ENCODE measurements around the gene P3R3URF. TPM values are rescaled to one million over a fixed set of nuclear protein-coding genes. Genes with fewer than 3 reads are reported as not detected.

P3R3URF gene
- total and polyA plus RNA-seq, 4 experiments from 2014 or later = not detected

GRCh38 chr1:46181343-46182260, 5.3 kb upstream of the P3R3URF start:
- Histone ChIP-seq H3K4me3 (ENCODE audit: low read length in 2 of 2) (no peak overlapping the region), H3K27ac (ENCODE audit: low read depth, low read length) (no peak overlapping the region), H3K4me1 (ENCODE audit: insufficient read depth, low read length) (peaks cover 6% of the 10 kb centered on the region), H3K9me3 (ENCODE audit: control insufficient read depth in 1 of 2, low read length in 2 of 2) (no peaks in the 10 kb centered on the region), H3K36me3 (ENCODE audit: insufficient read depth, low read length) (no peaks in the 10 kb centered on the region), H3K27me3 (ENCODE audit: insufficient read depth, low read length) (no peaks in the 10 kb centered on the region)
- ChIA-PET CTCF (ENCODE audit: partially characterized antibody) (interaction anchor here (1.1 to 10.8 kb wide), 10 partner anchors 11 to 155 kb away, joined by 3 to 162 read pairs (median 6); no protein-coding TSS in a partner anchor), POLR2A (ENCODE audit: partially characterized antibody) (no interaction called here)
- intact Hi-C loops (cut with micrococcal nuclease) = no loop called here
- no peak for DNase-seq
- Mint-ChIP-seq H3K4me3 (no peak overlapping the region), H3K27ac (peak overlapping the region in 3 of 7 donors; percentile 20 to 37 (median 32)), H3K27me3 (no peaks in the 10 kb centered on the region), H3K9me3 (no peaks in the 10 kb centered on the region), H3K36me3 (no peaks in the 10 kb centered on the region), H3K4me1 (peaks cover 2 to 12% (median 8%) of the 10 kb centered on the region in 4 donors)

DNA sequence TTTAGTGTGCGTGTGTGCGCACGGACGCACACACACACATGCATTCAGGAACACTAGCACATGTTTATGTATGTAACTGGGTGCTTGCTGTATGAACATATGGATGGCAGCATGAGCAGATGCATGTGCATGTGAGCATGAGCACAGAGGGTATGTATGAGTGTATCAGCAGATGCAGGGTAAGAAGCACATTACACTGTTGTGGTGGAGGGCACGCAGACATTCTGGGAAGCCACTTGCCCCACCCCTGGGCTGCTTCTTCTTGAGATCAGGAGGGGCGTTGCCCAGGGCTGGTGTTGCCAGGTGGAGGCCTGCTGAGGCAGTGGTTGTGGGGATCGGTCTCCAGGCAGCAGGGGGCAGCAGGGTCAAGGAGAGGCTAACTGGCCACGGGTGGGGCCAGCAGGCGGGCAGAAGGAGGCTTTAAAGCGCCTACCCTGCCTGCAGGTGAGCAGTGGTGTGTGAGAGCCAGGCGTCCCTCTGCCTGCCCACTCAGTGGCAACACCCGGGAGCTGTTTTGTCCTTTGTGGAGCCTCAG, 3.9 kb upstream of the P3R3URF start:
- Mint-ChIP-seq H3K4me1 (peaks cover 1 to 8% (median 6%) of the 10 kb centered on the region in 4 donors), H3K9me3 (no peaks in the 10 kb centered on the region), H3K27me3 (no peaks in the 10 kb centered on the region), H3K4me3 (no peak overlapping the region), H3K36me3 (no peaks in the 10 kb centered on the region), H3K27ac (no peak overlapping the region)
- intact Hi-C loops (cut with micrococcal nuclease) = no loop called here
- CTCF ChIA-PET (ENCODE audit: partially characterized antibody) = interaction anchor here (0.6 to 10.8 kb wide), 5 partner anchors 12 to 144 kb away, joined by 3 to 162 read pairs (median 6); no protein-coding TSS in a partner anchor
- POLR2A ChIA-PET (ENCODE audit: partially characterized antibody) = no interaction called here
- Histone ChIP-seq H3K36me3 (ENCODE audit: insufficient read depth, low read length) (no peaks in the 10 kb centered on the region), H3K4me1 (ENCODE audit: insufficient read depth, low read length) (peaks cover 4% of the 10 kb centered on the region), H3K9me3 (ENCODE audit: control insufficient read depth in 1 of 2, low read length in 2 of 2) (no peaks in the 10 kb centered on the region), H3K27ac (ENCODE audit: low read depth, low read length) (no peak overlapping the region), H3K27me3 (ENCODE audit: insufficient read depth, low read length) (no peaks in the 10 kb centered on the region), H3K4me3 (ENCODE audit: low read length in 2 of 2) (no peak overlapping the region)
- no peak for DNase-seq

DNA sequence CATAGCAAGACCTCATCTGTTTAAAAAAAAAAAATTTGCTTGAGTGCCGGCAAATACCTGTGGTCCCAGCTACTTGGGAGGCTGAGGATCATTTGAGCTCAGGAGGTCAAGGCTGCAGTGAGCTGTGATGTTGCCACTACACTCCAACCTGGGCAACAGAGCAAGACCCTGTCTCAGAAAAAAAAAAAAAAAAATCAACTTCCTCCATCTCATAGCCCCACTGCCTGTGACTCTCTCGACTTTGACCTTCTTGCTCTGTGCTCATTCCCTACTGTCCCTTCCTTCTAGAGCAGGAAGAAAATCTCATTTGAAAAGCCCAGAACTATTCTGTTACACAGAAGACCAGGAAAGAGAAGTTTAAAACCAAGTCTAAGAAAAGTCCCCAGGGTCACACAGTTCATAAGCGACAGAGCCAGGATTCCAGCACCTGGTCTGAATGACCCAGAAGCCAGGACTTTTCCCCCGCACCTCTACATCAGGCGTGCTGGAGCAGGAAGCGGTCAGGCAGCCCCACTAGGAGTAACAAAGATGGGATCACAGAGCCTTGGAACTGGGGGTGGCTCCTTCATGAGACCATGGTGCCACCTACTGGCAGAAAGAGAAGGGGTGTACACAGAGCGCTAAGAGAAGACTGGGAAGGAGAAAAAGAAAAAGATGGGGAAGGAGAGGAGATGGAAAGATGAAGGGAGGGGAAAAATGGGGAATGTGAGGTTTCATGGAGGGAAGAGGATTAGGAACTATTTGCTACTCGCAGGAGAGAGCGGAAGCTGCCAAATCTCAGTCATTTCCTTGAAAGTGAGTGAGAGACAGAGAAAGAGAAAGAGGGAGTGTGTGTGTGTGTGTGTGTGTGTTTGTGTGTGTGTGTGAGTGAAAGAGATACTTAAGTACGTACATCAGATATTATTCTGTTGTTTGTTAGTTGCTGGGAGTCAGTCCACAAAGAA, 3.1 kb upstream of the P3R3URF start:
- Histone ChIP-seq H3K9me3 (ENCODE audit: control insufficient read depth in 1 of 2, low read length in 2 of 2) (no peaks in the 10 kb centered on the region), H3K36me3 (ENCODE audit: insufficient read depth, low read length) (no peaks in the 10 kb centered on the region), H3K27ac (ENCODE audit: low read depth, low read length) (no peak overlapping the region), H3K4me3 (ENCODE audit: low read length in 2 of 2) (no peak overlapping the region), H3K4me1 (ENCODE audit: insufficient read depth, low read length) (no peaks in the 10 kb centered on the region), H3K27me3 (ENCODE audit: insufficient read depth, low read length) (no peaks in the 10 kb centered on the region)
- no peaks in the 10 kb centered on the region for H3K9me3 Mint-ChIP-seq
- intact Hi-C loops (cut with micrococcal nuclease) = loop anchor here (1.0 kb wide), 2 partner anchors 44 to 142 kb away; no protein-coding TSS in a partner anchor
- peaks cover 0 to 3% (median under 1%) of the 10 kb centered on the region in 4 donors for H3K4me1 Mint-ChIP-seq
- ChIA-PET POLR2A (ENCODE audit: partially characterized antibody) (no interaction called here), CTCF (ENCODE audit: partially characterized antibody) (interaction anchor here (0.6 to 10.8 kb wide), 11 partner anchors 11 to 1841 kb away, joined by 3 to 162 read pairs (median 3); no protein-coding TSS in a partner anchor)
- no peak overlapping the region for H3K4me3 Mint-ChIP-seq
- H3K27ac Mint-ChIP-seq = no peak overlapping the region
- H3K27me3 Mint-ChIP-seq = no peaks in the 10 kb centered on the region
- peak; percentile 51 to 66 (median 55) for DNase-seq
- H3K36me3 Mint-ChIP-seq = no peaks in the 10 kb centered on the region

DNA sequence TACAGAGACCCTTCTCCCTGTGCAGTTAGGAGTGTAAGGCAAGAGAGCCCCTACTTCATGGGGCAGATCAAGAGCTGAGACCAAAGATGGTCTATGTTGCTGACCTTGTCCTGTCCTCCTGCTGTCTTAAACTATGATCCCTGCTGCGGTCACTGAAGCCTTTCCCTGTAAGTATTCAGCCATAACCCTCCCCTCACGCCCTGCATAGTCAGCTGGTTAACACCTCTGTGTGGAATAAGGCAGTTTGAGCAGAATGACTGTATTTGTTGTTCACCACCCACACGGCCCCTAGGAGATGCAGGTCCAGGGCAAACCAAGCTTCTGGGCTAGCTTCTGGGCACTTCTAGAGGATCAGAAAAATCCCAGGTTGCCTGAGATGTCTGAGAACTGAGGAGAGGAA, 1.0 kb downstream of the P3R3URF start:
- H3K36me3 ChIP-seq (ENCODE audit: insufficient read depth, low read length) = no peaks in the 10 kb centered on the region
- H3K4me1 Mint-ChIP-seq = no peaks in the 10 kb centered on the region
- intact Hi-C loops (cut with micrococcal nuclease) = no loop called here
- no peak overlapping the region for H3K4me3 Mint-ChIP-seq
- no peak for DNase-seq
- H3K27ac ChIP-seq (ENCODE audit: low read depth, low read length) = no peak overlapping the region
- H3K4me3 ChIP-seq (ENCODE audit: low read length in 2 of 2) = no peak overlapping the region
- no peaks in the 10 kb centered on the region for H3K9me3 ChIP-seq (ENCODE audit: control insufficient read depth in 1 of 2, low read length in 2 of 2)
- no peaks in the 10 kb centered on the region for H3K9me3 Mint-ChIP-seq
- H3K27ac Mint-ChIP-seq = peak overlapping the region in 1 of 7 donors; percentile 15
- H3K27me3 Mint-ChIP-seq = peaks cover 2% of the 10 kb centered on the region in 2 donors
- H3K36me3 Mint-ChIP-seq = no peaks in the 10 kb centered on the region
- ChIA-PET CTCF (ENCODE audit: partially characterized antibody) (interaction anchor here (10.8 kb wide), 1 partner anchor 139 kb away, joined by 162 read pairs; no protein-coding TSS in a partner anchor), POLR2A (ENCODE audit: partially characterized antibody) (interaction anchor here (1.0 kb wide), 1 partner anchor 8 kb away, joined by 3 read pairs; no protein-coding TSS in a partner anchor)
- H3K4me1 ChIP-seq (ENCODE audit: insufficient read depth, low read length) = no peaks in the 10 kb centered on the region
- H3K27me3 ChIP-seq (ENCODE audit: insufficient read depth, low read length) = no peaks in the 10 kb centered on the region

DNA sequence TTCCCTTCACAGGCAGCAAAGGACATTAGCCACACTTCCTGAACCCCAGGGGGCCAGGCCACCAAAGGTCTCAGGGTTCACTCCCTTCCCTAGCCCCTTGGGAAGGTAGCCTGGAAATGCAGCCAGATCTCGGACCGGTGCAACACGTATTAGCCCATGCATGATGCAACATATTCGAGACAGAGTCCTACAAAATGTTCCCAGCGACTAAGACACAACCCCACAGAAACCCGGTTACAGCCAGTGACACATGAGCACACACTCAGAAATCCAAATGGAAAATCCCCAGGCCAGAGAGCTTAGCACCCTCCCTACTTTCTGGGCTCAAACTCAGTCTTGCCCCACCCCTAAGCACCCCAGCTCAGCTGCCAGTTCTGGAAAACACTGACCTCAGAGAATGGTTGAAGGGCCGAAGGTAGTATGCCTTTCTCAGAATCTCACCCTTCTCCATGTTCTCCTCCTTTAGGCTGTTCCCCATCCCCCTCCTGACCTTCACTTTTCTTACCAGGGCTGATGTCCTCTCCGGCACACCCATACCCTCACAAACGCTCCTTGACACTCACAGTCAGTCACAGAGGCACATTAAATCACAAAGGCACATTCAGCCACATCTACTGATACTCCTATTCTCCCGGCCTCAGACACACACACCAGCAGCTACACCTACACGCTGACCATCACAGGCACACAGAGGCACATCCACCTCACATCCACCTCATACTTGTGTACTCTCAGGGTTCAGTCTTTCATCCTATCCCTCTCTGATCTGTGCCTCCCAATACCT, 1.6 kb downstream of the P3R3URF start, which contains the start of gene TSPAN1:
TSS of gene TSPAN1 (plus strand) at position 640 of the 784 bp plus-strand sequence. CDS start 6,021 bp downstream, outside the sequence.
- ChIA-PET CTCF (ENCODE audit: partially characterized antibody) (interaction anchor here (10.8 kb wide), 1 partner anchor 139 kb away, joined by 162 read pairs; no protein-coding TSS in a partner anchor), POLR2A (ENCODE audit: partially characterized antibody) (interaction anchor here (1.0 kb wide), 1 partner anchor 9 kb away, joined by 3 read pairs; no protein-coding TSS in a partner anchor)
- no peak within 1 kb of the TSS for H3K27ac ChIP-seq (ENCODE audit: low read depth, low read length)
- H3K4me1 Mint-ChIP-seq = no peaks in the 10 kb centered on the region
- no peaks in the 10 kb centered on the region for H3K36me3 Mint-ChIP-seq
- H3K27me3 ChIP-seq (ENCODE audit: insufficient read depth, low read length) = no peaks in the 10 kb centered on the region
- H3K9me3 Mint-ChIP-seq = no peaks in the 10 kb centered on the region
- H3K4me3 Mint-ChIP-seq = no peak within 1 kb of the TSS
- no peak for DNase-seq
- H3K9me3 ChIP-seq (ENCODE audit: control insufficient read depth in 1 of 2, low read length in 2 of 2) = no peaks in the 10 kb centered on the region
- no peak within 1 kb of the TSS for H3K4me3 ChIP-seq (ENCODE audit: low read length in 2 of 2)
- no peaks in the 10 kb centered on the region for H3K4me1 ChIP-seq (ENCODE audit: insufficient read depth, low read length)
- intact Hi-C loops (cut with micrococcal nuclease) = no loop called here
- H3K27me3 Mint-ChIP-seq = peaks cover 2 to 4% of the 10 kb centered on the region in 2 donors
- H3K36me3 ChIP-seq (ENCODE audit: insufficient read depth, low read length) = no peaks in the 10 kb centered on the region
- peak within 1 kb of the TSS in 1 of 7 donors; percentile 15 for H3K27ac Mint-ChIP-seq

DNA sequence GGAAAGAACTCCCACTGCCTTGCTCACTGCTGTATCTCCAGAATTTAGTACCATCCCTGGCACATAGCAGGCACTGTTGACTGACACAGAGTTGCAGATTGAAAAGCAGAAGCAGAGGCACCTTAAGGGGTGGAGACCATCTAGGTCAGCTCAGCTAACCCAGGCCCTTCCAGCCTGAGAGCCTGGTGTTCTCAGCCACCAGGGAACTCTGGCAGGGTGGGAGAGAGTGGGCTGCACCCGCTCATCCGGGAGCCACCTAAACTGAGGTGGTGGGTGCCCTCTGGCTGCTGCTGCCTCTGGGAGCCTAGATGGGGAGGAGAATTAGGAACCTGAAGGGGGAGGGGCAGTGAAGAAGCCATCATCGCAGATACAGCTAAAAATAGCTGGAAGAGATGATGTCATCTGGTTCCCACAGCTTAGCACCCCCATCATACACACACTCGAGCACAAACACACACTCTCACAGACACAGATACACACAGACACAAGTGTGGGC, 2.9 kb downstream of the P3R3URF start:
- intact Hi-C loops (cut with micrococcal nuclease) = no loop called here
- Mint-ChIP-seq H3K36me3 (no peaks in the 10 kb centered on the region), H3K9me3 (no peaks in the 10 kb centered on the region), H3K27me3 (peaks cover 2 to 4% of the 10 kb centered on the region in 2 donors), H3K4me1 (no peaks in the 10 kb centered on the region), H3K27ac (no peak overlapping the region), H3K4me3 (no peak overlapping the region)
- Histone ChIP-seq H3K9me3 (ENCODE audit: control insufficient read depth in 1 of 2, low read length in 2 of 2) (no peaks in the 10 kb centered on the region), H3K27me3 (ENCODE audit: insufficient read depth, low read length) (no peaks in the 10 kb centered on the region), H3K36me3 (ENCODE audit: insufficient read depth, low read length) (no peaks in the 10 kb centered on the region), H3K4me3 (ENCODE audit: low read length in 2 of 2) (no peak overlapping the region), H3K27ac (ENCODE audit: low read depth, low read length) (no peak overlapping the region), H3K4me1 (ENCODE audit: insufficient read depth, low read length) (no peaks in the 10 kb centered on the region)
- POLR2A ChIA-PET (ENCODE audit: partially characterized antibody) = no interaction called here
- DNase-seq = no peak
- CTCF ChIA-PET (ENCODE audit: partially characterized antibody) = no interaction called here

Measured in CD4-positive, alpha-beta memory T cell (primary cell).